IMR-90 (cell line): ENCODE results near the gene TRAF3IP1. TPM values are rescaled to one million over a fixed set of nuclear protein-coding genes. Genes with fewer than 3 reads are reported as not detected.

ENCODE experiments used
- ATAC-seq: fragments of 200-7000 bp; cut with Tn5 transposase; 2 replicates; pipeline ENCODE4 v1.9.1; 2020; ENCODE audit warnings: low read depth, mild to moderate bottlenecking, moderate library complexity
- BruUV-seq: library from RNA; stranded (reverse); fragments of 400-500 nt; replicated peaks from 2 replicates; lab custom pipeline; 2021; lab: Mats Ljungman, UMichigan
- CTCF ChIA-PET: fragments of 300-600 bp; formaldehyde crosslinking; extraction: SDS; loops from one replicate; lab custom pipeline; 2021; ENCODE audit warnings: antibody characterized with exemption; lab: Yijun Ruan, JAX
- POLR2A ChIA-PET: fragments of 300-600 bp; sonication (Branson Sonifier 250); formaldehyde crosslinking; loops from one replicate; lab custom pipeline; 2022; ENCODE audit warnings: antibody characterized with exemption; ENCODE audit not compliant: unreplicated experiment; lab: Charles Lee
- DNase-seq: peaks from one replicate; pipeline ENCODE4 v3.0.0; 2013
- H2AFZ ChIP-seq: replicated peaks from 2 replicates; pipeline ENCODE3; 2013; ENCODE audit warnings: low read length, mild to moderate bottlenecking; ENCODE audit not compliant: poor library complexity
- H2AK5ac ChIP-seq: 2 replicates; pipeline ENCODE4 v1.6.1; 2013; ENCODE audit warnings: low read depth, low read length, inconsistent platforms
- H2AK9ac ChIP-seq: replicated peaks from 2 replicates; pipeline ENCODE3; 2013; ENCODE audit warnings: mild to moderate bottlenecking, low read depth, low read length, moderate library complexity; ENCODE audit not compliant: poor library complexity
- H2BK120ac ChIP-seq: 2 replicates; pipeline ENCODE4 v1.6.1; 2013; ENCODE audit warnings: low read depth, low read length, inconsistent platforms
- H2BK15ac ChIP-seq: 3 replicates; pipeline ENCODE4 v1.6.1; 2013; ENCODE audit warnings: low read depth, low read length, inconsistent platforms
- H2BK20ac ChIP-seq: 2 replicates; pipeline ENCODE4 v1.6.1; 2013; ENCODE audit warnings: low read depth, mild to moderate bottlenecking, inconsistent platforms, low read length, moderate library complexity
- H2BK5ac ChIP-seq: 2 replicates; pipeline ENCODE4 v1.6.1; 2013; ENCODE audit warnings: mild to moderate bottlenecking, low read depth, low read length, inconsistent platforms; ENCODE audit not compliant: poor library complexity, severe bottlenecking
- H3K14ac ChIP-seq: replicated peaks from 2 replicates; pipeline ENCODE4 v1.6.1; 2013; ENCODE audit warnings: low read depth, low read length, inconsistent platforms
- H3K18ac ChIP-seq: 2 replicates; pipeline ENCODE4 v1.6.1; 2013; ENCODE audit warnings: low read depth, low read length, control low read depth
- H3K23ac ChIP-seq: 2 replicates; pipeline ENCODE4 v1.6.1; 2013; ENCODE audit warnings: low read depth, low read length, inconsistent platforms
- H3K27ac ChIP-seq: 2 replicates; pipeline ENCODE4 v1.5.1; 2013; ENCODE audit warnings: mild to moderate bottlenecking, control low read depth, low read length; ENCODE audit not compliant: insufficient read depth
- H3K27me3 ChIP-seq: 2 replicates; pipeline ENCODE4 v1.6.1; 2013; ENCODE audit warnings: low read length; ENCODE audit not compliant: control insufficient read depth, insufficient read depth
- H3K36me3 ChIP-seq: 2 replicates; pipeline ENCODE4 v1.6.1; 2013; ENCODE audit warnings: low read length, mixed read lengths; ENCODE audit not compliant: control insufficient read depth, insufficient read depth
- H3K4ac ChIP-seq: 2 replicates; pipeline ENCODE4 v1.6.1; 2013; ENCODE audit warnings: low read depth, low read length, inconsistent platforms
- H3K4me1 ChIP-seq: 2 replicates; pipeline ENCODE4 v1.6.1; 2013; ENCODE audit warnings: low read length, mixed read lengths; ENCODE audit not compliant: control insufficient read depth, insufficient read depth
- H3K4me2 ChIP-seq: 2 replicates; pipeline ENCODE4 v1.6.1; 2013; ENCODE audit warnings: low read depth, mild to moderate bottlenecking, control low read depth, low read length, moderate library complexity
- H3K4me3 ChIP-seq: 2 replicates; pipeline ENCODE4 v1.5.1; 2013; ENCODE audit warnings: low read depth, mild to moderate bottlenecking, control low read depth, low read length, moderate library complexity; ENCODE audit not compliant: insufficient read depth
- H3K56ac ChIP-seq: 2 replicates; pipeline ENCODE4 v1.6.1; 2013; ENCODE audit warnings: low read length, inconsistent platforms; ENCODE audit not compliant: insufficient read depth; ENCODE audit errors: extremely low read depth
- H3K79me1 ChIP-seq, 2 experiments: 2 replicates each; pipeline ENCODE4 v1.6.1; 2013; ENCODE audit warnings: low read length in 2 of 2, inconsistent platforms in 1 of 2, low read depth in 1 of 2
- H3K9ac ChIP-seq: 2 replicates; pipeline ENCODE4 v1.6.1; 2013; ENCODE audit warnings: low read depth, low read length, control low read depth
- H3K9me1 ChIP-seq: 2 replicates; pipeline ENCODE4 v1.6.1; 2013; ENCODE audit warnings: low read length, inconsistent platforms; ENCODE audit not compliant: insufficient read depth
- H3K9me3 ChIP-seq: 2 replicates; pipeline ENCODE4 v1.6.1; 2013; ENCODE audit warnings: low read length; ENCODE audit not compliant: control insufficient read depth, insufficient read depth
- H4K20me1 ChIP-seq: 2 replicates; pipeline ENCODE4 v1.6.1; 2013; ENCODE audit warnings: low read length, inconsistent platforms; ENCODE audit not compliant: insufficient read depth
- H4K5ac ChIP-seq: 2 replicates; pipeline ENCODE4 v1.6.1; 2013; ENCODE audit warnings: mild to moderate bottlenecking, low read depth, low read length, control low read depth
- H4K8ac ChIP-seq, 2 experiments: 2 replicates each; pipeline ENCODE4 v1.6.1; 2013; ENCODE audit warnings: low read depth in 2 of 2, low read length in 2 of 2, control low read depth in 1 of 2, inconsistent platforms in 1 of 2
- H4K91ac ChIP-seq: 2 replicates; pipeline ENCODE4 v1.6.1; 2013; ENCODE audit warnings: low read depth, low read length, inconsistent platforms; ENCODE audit not compliant: insufficient read depth
- CEBPB ChIP-seq: IDR thresholded peaks from 2 replicates; pipeline ENCODE4 v1.6.1; 2012; ENCODE audit warnings: low read depth, low read length, improper control_type of control experiment
- CHD1 ChIP-seq: IDR thresholded peaks from 2 replicates; pipeline ENCODE4 v1.6.1; 2012; ENCODE audit warnings: low read depth, low read length, improper control_type of control experiment
- CTCF ChIP-seq: conservative IDR thresholded peaks from 2 replicates; pipeline ENCODE4 v1.5.1; 2012; ENCODE audit warnings: mild to moderate bottlenecking, low read depth, low read length, improper control_type of control experiment
- ELK1 ChIP-seq: fragments of 150-350 bp; IDR thresholded peaks from 2 replicates; pipeline ENCODE4 v1.6.1; 2016; ENCODE audit warnings: low read depth, mild to moderate bottlenecking, low read length, moderate library complexity, borderline replicate concordance
- FOS ChIP-seq: fragments of 150-350 bp; IDR thresholded peaks from 2 replicates; pipeline ENCODE4 v1.6.1; 2016; ENCODE audit warnings: low read depth, low read length
- MAFK ChIP-seq: IDR thresholded peaks from 2 replicates; pipeline ENCODE4 v1.6.1; 2012; ENCODE audit warnings: low read depth, low read length, improper control_type of control experiment
- MAZ ChIP-seq: IDR thresholded peaks from 2 replicates; pipeline ENCODE4 v1.6.1; 2012; ENCODE audit warnings: low read depth, mild to moderate bottlenecking, low read length, improper control_type of control experiment, moderate library complexity, borderline replicate concordance
- MXI1 ChIP-seq: IDR thresholded peaks from 2 replicates; pipeline ENCODE4 v1.6.1; 2012; ENCODE audit warnings: low read depth, mild to moderate bottlenecking, low read length, moderate library complexity, borderline replicate concordance
- NFE2L2 ChIP-seq: fragments of 150-350 bp; IDR thresholded peaks from 2 replicates; pipeline ENCODE4 v1.6.1; 2016; ENCODE audit warnings: low read depth, mild to moderate bottlenecking, low read length
- POLR2A ChIP-seq: IDR thresholded peaks from 2 replicates; pipeline ENCODE4 v1.6.1; 2012; ENCODE audit warnings: mild to moderate bottlenecking, low read depth, low read length
- RAD21 ChIP-seq: IDR thresholded peaks from 2 replicates; pipeline ENCODE4 v1.6.1; 2012; ENCODE audit warnings: low read length, improper control_type of control experiment
- RCOR1 ChIP-seq: IDR thresholded peaks from 2 replicates; pipeline ENCODE4 v1.6.1; 2012; ENCODE audit warnings: mild to moderate bottlenecking, low read length, improper control_type of control experiment; ENCODE audit not compliant: insufficient replicate concordance
- RFX5 ChIP-seq: IDR thresholded peaks from 2 replicates; pipeline ENCODE4 v1.8.0; 2012; ENCODE audit warnings: low read depth, mild to moderate bottlenecking, low read length, moderate library complexity
- SMC3 ChIP-seq: fragments of 150-350 bp; IDR thresholded peaks from 2 replicates; pipeline ENCODE4 v1.6.1; 2016; ENCODE audit warnings: low read depth, mild to moderate bottlenecking, antibody characterized with exemption, low read length, moderate library complexity
- WGBS, 2 experiments: methylation state at CpG; one replicate each; pipeline versions ENCODE4 v1.1.5 to v1.1.7; 2013; ENCODE audit warnings: missing lambda C conversion rate in 2 of 2; ENCODE audit not compliant: insufficient read length in 1 of 2; ENCODE audit errors: extremely low coverage in 2 of 2; 5-methylcytosine and 5-hydroxymethylcytosine counted together
- dilution Hi-C: fragments of 300-500 bp; cut with HindIII; formaldehyde crosslinking; loops from one replicate; pipeline ENCODE4 v1.14.3; 2018; ENCODE audit warnings: low sequenced_read_pairs; ENCODE audit not compliant: unreplicated experiment
- in situ Hi-C: fragments of 300-500 bp; cut with MboI; formaldehyde crosslinking; loops from 3 replicates; pipeline ENCODE4 v1.14.3; 2019; ENCODE audit warnings: low sequenced_read_pairs, inconsistent platforms, mixed read lengths
- intact Hi-C: fragments of 100-400 bp; cut with micrococcal nuclease; formaldehyde crosslinking; loops from 2 replicates; pipeline ENCODE4 v1.10.0; 2022
- polyA plus RNA-seq, 3 experiments: library from polyadenylated mRNA; depleted of rRNA; stranded (reverse); fragments of >200 nt; gene quantifications; 2 replicates each; pipeline ENCODE4 v1.2.3, GENCODE V29; 2012; ENCODE audit warnings: low replicate concordance in 1 of 3
- total RNA-seq: library from RNA; depleted of rRNA; stranded (reverse); fragments of >200 nt; gene quantifications from 2 replicates; pipeline ENCODE4 v1.2.3, GENCODE V29; 2012

Gene TRAF3IP1
- total and polyA plus RNA-seq, 2 of the 4 experiments (the other 2 are of a cell fraction): 5.9 to 8.3 TPM

- TF ChIP-seq RCOR1: no peak
Measured at GRCh38 chr2:238305965-238306671, 14.2 kb upstream of the TRAF3IP1 start (continued).

- CTCF ChIA-PET: interaction anchor here (1.6 kb wide), 1 partner anchor 9 kb away, joined by 8 read pairs; no protein-coding TSS in a partner anchor
- Histone ChIP-seq H3K9me1 (no peaks in the 10 kb centered on the region), H3K4me1 (no peaks in the 10 kb centered on the region), H4K20me1 (no peaks in the 10 kb centered on the region), H4K8ac (no peak overlapping the region), H3K9me3 (no peaks in the 10 kb centered on the region), H3K27ac (no peak overlapping the region), H2BK120ac (no peak overlapping the region), H3K14ac (no peak overlapping the region), H3K18ac (no peak overlapping the region), H4K91ac (no peak overlapping the region), H3K9ac (no peak overlapping the region), H3K56ac (no peak overlapping the region), H2AK5ac (no peak overlapping the region), H2BK15ac (no peak overlapping the region), H3K36me3 (no peaks in the 10 kb centered on the region), H3K4ac (no peak overlapping the region), H3K79me1 (no peaks in the 10 kb centered on the region), H2AK9ac (no peak overlapping the region), H3K4me3 (no peak overlapping the region), H3K4me2 (no peak overlapping the region), H3K23ac (no peak overlapping the region), H2BK5ac (no peak overlapping the region), H4K5ac (no peak overlapping the region), H3K27me3 (peaks cover 19% of the 10 kb centered on the region), H2AFZ (no peak overlapping the region), H2BK20ac (no peak overlapping the region)
- dilution Hi-C loops (no loop called here), intact Hi-C loops (no loop called here), in situ Hi-C loops (no loop called here)
- BruUV-seq: no TSS peak
- POLR2A ChIA-PET: no interaction called here
- ATAC-seq: no peak
- no peak for TF ChIP-seq SMC3
- TF ChIP-seq FOS: no peak
- no peak for TF ChIP-seq RFX5
- TF ChIP-seq CTCF: no peak
- TF ChIP-seq POLR2A: no peak
- TF ChIP-seq MAZ: no peak
- no peak for TF ChIP-seq RAD21
- TF ChIP-seq MAFK: no peak
- TF ChIP-seq MXI1: no peak
- no peak for TF ChIP-seq CHD1
- TF ChIP-seq ELK1: no peak
- TF ChIP-seq NFE2L2: no peak
- TF ChIP-seq CEBPB: no peak
- DNase-seq: no peak
- WGBS, 2 experiments: 65% methylated on average over 2 of the region's 5 CpGs; no CpG with 5 or more reads in 1 of the 2 experiments
Measured at GRCh38 chr2:238306672-238306998, 13.7 kb upstream of the TRAF3IP1 start.
